ENCODE data around the gene IER5.

DNA sequence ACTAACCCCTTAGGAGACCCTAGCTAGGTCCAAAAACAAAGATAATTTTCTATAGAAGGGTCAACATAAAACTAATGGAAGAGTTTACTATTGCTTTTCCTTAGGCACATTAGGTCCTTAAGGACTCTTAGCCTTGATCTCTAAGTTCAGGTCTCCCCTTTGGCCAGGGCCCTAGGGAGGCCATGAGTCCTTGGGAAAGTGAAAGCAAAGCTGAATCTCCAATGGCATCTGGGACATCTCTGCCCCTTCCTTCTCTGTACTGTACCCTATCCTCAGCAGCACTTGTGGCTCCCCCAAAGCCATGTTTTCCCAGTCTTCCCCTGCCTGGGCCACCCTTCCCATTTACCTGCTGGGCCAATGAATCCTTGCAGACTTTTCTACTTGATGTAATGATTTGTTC, 14.3 kb downstream of the IER5 start:
- TF ChIP-seq, protein P1, sequence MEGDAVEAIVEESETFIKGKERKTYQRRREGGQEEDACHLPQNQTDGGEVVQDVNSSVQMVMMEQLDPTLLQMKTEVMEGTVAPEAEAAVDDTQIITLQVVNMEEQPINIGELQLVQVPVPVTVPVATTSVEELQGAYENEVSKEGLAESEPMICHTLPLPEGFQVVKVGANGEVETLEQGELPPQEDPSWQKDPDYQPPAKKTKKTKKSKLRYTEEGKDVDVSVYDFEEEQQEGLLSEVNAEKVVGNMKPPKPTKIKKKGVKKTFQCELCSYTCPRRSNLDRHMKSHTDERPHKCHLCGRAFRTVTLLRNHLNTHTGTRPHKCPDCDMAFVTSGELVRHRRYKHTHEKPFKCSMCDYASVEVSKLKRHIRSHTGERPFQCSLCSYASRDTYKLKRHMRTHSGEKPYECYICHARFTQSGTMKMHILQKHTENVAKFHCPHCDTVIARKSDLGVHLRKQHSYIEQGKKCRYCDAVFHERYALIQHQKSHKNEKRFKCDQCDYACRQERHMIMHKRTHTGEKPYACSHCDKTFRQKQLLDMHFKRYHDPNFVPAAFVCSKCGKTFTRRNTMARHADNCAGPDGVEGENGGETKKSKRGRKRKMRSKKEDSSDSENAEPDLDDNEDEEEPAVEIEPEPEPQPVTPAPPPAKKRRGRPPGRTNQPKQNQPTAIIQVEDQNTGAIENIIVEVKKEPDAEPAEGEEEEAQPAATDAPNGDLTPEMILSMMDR (conservative IDR thresholded peaks at IDR 0.05 in 1 of 2, IDR thresholded peaks at IDR 0.05 in 1 of 2; ENCODE audit: low read depth in 1 of 2, low read length in 2 of 2): no peak
- no peak for TF ChIP-seq EZH2 (IDR thresholded peaks at IDR 0.05; ENCODE audit: low read length, missing control alignments)
